ENCODE measurements around the gene FZD10.

FZD10 gene

GRCh38 chr12:130178282-130178681, 16.0 kb downstream of the FZD10 start:
- H3K4me3 ChIP-seq (ENCODE audit: low read depth, low read length), result no peak overlapping the region

- H3K4me3 ChIP-seq (ENCODE audit: low read depth, low read length), result no peak overlapping the region
Observed at GRCh38 chr12:130179191-130179590, 16.9 kb downstream of the FZD10 start.

GRCh38 chr12:130179621-130180020, 17.4 kb downstream of the FZD10 start:
- H3K4me3 ChIP-seq (ENCODE audit: low read depth, low read length), result no peak overlapping the region

GRCh38 chr12:130181211-130181610, 18.9 kb downstream of the FZD10 start:
- H3K4me3 ChIP-seq (ENCODE audit: low read depth, low read length), result no peak overlapping the region

GRCh38 chr12:130183585-130184370, 21.5 kb downstream of the FZD10 start:
- H3K4me3 ChIP-seq (ENCODE audit: low read depth, low read length), result no peak overlapping the region

- H3K4me3 ChIP-seq (ENCODE audit: low read depth, low read length), result no peak overlapping the region
Observed at GRCh38 chr12:130184404-130185090, 22.3 kb downstream of the FZD10 start.

- H3K4me3 ChIP-seq (ENCODE audit: low read depth, low read length), result no peak overlapping the region
Observed at GRCh38 chr12:130185455-130186391, 23.5 kb downstream of the FZD10 start.

GRCh38 chr12:130186651-130187268, 24.5 kb downstream of the FZD10 start:
- no peak overlapping the region for H3K4me3 ChIP-seq (ENCODE audit: low read depth, low read length)

- no peak overlapping the region for H3K4me3 ChIP-seq (ENCODE audit: low read depth, low read length)
Observed at GRCh38 chr12:130192642-130193345, 30.5 kb downstream of the FZD10 start.

GRCh38 chr12:130194154-130194553, 31.9 kb downstream of the FZD10 start:
- no peak overlapping the region for H3K4me3 ChIP-seq (ENCODE audit: low read depth, low read length)

- no peak overlapping the region for H3K4me3 ChIP-seq (ENCODE audit: low read depth, low read length)
Observed at GRCh38 chr12:130195369-130195768, 33.1 kb downstream of the FZD10 start.

GRCh38 chr12:130195776-130196175, 33.5 kb downstream of the FZD10 start:
- no peak overlapping the region for H3K4me3 ChIP-seq (ENCODE audit: low read depth, low read length)

GRCh38 chr12:130196827-130197226, 34.6 kb downstream of the FZD10 start:
- H3K4me3 ChIP-seq (ENCODE audit: low read depth, low read length), result no peak overlapping the region

- no peak overlapping the region for H3K4me3 ChIP-seq (ENCODE audit: low read depth, low read length)
Observed at GRCh38 chr12:130198026-130198662, 35.9 kb downstream of the FZD10 start.

GRCh38 chr12:130198663-130199060, 36.4 kb downstream of the FZD10 start:
- H3K4me3 ChIP-seq (ENCODE audit: low read depth, low read length), result no peak overlapping the region

- no peak overlapping the region for H3K4me3 ChIP-seq (ENCODE audit: low read depth, low read length)
Observed at GRCh38 chr12:130199581-130200390, 37.5 kb downstream of the FZD10 start.

GRCh38 chr12:130200445-130200844, 38.2 kb downstream of the FZD10 start:
- no peak overlapping the region for H3K4me3 ChIP-seq (ENCODE audit: low read depth, low read length)

GRCh38 chr12:130201037-130201436, 38.8 kb downstream of the FZD10 start:
- no peak overlapping the region for H3K4me3 ChIP-seq (ENCODE audit: low read depth, low read length)

GRCh38 chr12:130202201-130202600, 39.9 kb downstream of the FZD10 start:
- no peak overlapping the region for H3K4me3 ChIP-seq (ENCODE audit: low read depth, low read length)
